ENCODE data around the gene HOXD8. TPM values are rescaled to one million over a fixed set of nuclear protein-coding genes. Genes with fewer than 3 reads are reported as not detected.
A peak's percentile ranks its signal among the peaks of the same experiment; 100 is the strongest.

HOXD8 gene
- total and polyA plus RNA-seq, 2 donors (not counting 1 experiment from before 2014, with no cell fraction given) = not detected

DNA sequence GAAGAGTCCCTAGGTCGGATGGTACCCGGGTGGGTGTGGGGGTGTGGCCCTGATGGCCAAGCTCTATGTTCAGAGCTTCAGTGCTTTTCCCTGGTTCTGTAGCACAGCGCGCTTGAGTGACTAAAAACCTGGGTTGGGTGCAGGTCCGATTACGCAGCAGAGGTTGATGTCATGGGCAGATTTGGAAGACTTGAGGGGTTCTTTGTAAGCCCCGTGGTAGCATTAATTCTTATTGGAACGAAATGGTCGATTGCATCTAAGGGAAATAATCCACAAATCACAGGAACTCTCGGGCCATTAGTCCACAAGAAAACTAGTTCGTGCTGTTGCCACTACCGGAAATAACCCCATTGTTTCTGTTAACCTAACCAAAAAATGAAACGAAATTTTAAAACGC, 9.0 kb downstream of the HOXD8 start:
- Histone ChIP-seq H3K4me1 (ENCODE audit: control insufficient read depth, extremely low read depth, insufficient read depth, low read length) (no peaks in the 10 kb centered on the region), H2AFZ (ENCODE audit: low read length) (no peak overlapping the region), H4K20me1 (ENCODE audit: control insufficient read depth, extremely low read depth, insufficient read depth, low read length) (no peaks in the 10 kb centered on the region), H3K79me2 (ENCODE audit: control insufficient read depth, insufficient read depth, low read length) (no peaks in the 10 kb centered on the region), H3K4me2 (ENCODE audit: extremely low read depth, insufficient read depth, low read length) (no peak overlapping the region), H3K4me3 (replicated peaks in 1 of 4; ENCODE audit: control extremely low read depth in 1 of 4, insufficient read depth in 1 of 4, low read depth in 3 of 4, low read length in 4 of 4) (no peak overlapping the region), H3K27me3 (ENCODE audit: control insufficient read depth, insufficient read depth, low read length) (peaks cover 64% of the 10 kb centered on the region), H3K9ac (ENCODE audit: insufficient read depth, low read length) (no peak overlapping the region), H3K9me3 (ENCODE audit: control insufficient read depth, insufficient read depth, low read depth, low read length) (no peaks in the 10 kb centered on the region), H3K27ac (ENCODE audit: insufficient read depth, low read length) (no peak overlapping the region), H3K36me3 (ENCODE audit: control insufficient read depth, insufficient read depth, low read length) (no peaks in the 10 kb centered on the region)
- DNase-seq (ENCODE audit: low read depth in 2 of 2) = no peak
- TF ChIP-seq CTCF (conservative IDR thresholded peaks at IDR 0.05 in 1 of 2, IDR thresholded peaks at IDR 0.05 in 1 of 2; ENCODE audit: low read depth in 1 of 2, low read length in 2 of 2) (no peak), EZH2 (IDR thresholded peaks at IDR 0.05; ENCODE audit: low read length, missing control alignments) (no peak)

DNA sequence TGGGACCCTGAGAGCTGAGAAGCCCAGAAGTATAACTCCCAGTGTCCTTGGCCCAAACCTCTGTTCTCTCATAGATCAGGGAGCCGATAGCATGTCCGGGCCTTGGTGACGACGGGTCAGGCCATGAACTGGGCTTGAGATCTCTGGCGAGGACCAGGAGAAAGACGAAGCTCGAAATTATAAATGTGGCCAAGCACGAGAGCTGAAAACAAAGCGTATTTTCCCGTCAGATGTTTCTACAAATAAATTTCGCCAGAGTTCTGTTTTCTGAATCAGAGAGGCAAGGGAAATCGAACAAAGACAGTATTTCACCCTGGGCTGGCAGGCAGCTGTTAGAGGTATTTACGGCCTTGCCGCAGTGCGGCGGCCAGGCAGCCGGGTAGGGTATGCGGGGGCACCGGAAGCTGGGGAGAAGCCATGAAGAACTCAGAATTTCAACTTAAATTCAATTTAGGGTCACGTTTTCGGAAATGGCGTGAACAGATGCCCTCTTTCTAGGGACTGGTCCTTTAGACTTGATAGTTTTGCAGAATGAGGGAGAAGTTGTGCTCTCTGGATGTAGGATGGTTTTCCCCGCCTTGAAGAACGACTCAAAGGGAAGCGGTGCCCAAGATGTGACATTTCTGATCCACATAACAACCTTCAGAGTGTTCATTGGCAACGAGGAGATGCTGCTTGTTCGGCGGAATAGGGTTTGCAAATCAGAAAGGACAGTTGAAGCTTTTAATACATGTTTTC, 9.6 kb downstream of the HOXD8 start:
- no peak for DNase-seq (ENCODE audit: low read depth in 2 of 2)
- Histone ChIP-seq H3K27ac (ENCODE audit: insufficient read depth, low read length) (no peak overlapping the region), H3K4me2 (ENCODE audit: extremely low read depth, insufficient read depth, low read length) (no peak overlapping the region), H3K4me1 (ENCODE audit: control insufficient read depth, extremely low read depth, insufficient read depth, low read length) (no peaks in the 10 kb centered on the region), H3K27me3 (ENCODE audit: control insufficient read depth, insufficient read depth, low read length) (peaks cover 65% of the 10 kb centered on the region), H3K79me2 (ENCODE audit: control insufficient read depth, insufficient read depth, low read length) (no peaks in the 10 kb centered on the region), H3K9ac (ENCODE audit: insufficient read depth, low read length) (no peak overlapping the region), H3K9me3 (ENCODE audit: control insufficient read depth, insufficient read depth, low read depth, low read length) (no peaks in the 10 kb centered on the region), H2AFZ (ENCODE audit: low read length) (no peak overlapping the region), H4K20me1 (ENCODE audit: control insufficient read depth, extremely low read depth, insufficient read depth, low read length) (no peaks in the 10 kb centered on the region), H3K4me3 (replicated peaks in 1 of 4; ENCODE audit: control extremely low read depth in 1 of 4, insufficient read depth in 1 of 4, low read depth in 3 of 4, low read length in 4 of 4) (no peak overlapping the region), H3K36me3 (ENCODE audit: control insufficient read depth, insufficient read depth, low read length) (no peaks in the 10 kb centered on the region)
- TF ChIP-seq CTCF (conservative IDR thresholded peaks at IDR 0.05 in 1 of 2, IDR thresholded peaks at IDR 0.05 in 1 of 2; ENCODE audit: low read depth in 1 of 2, low read length in 2 of 2) (no peak), EZH2 (IDR thresholded peaks at IDR 0.05; ENCODE audit: low read length, missing control alignments) (peak; percentile 89)

DNA sequence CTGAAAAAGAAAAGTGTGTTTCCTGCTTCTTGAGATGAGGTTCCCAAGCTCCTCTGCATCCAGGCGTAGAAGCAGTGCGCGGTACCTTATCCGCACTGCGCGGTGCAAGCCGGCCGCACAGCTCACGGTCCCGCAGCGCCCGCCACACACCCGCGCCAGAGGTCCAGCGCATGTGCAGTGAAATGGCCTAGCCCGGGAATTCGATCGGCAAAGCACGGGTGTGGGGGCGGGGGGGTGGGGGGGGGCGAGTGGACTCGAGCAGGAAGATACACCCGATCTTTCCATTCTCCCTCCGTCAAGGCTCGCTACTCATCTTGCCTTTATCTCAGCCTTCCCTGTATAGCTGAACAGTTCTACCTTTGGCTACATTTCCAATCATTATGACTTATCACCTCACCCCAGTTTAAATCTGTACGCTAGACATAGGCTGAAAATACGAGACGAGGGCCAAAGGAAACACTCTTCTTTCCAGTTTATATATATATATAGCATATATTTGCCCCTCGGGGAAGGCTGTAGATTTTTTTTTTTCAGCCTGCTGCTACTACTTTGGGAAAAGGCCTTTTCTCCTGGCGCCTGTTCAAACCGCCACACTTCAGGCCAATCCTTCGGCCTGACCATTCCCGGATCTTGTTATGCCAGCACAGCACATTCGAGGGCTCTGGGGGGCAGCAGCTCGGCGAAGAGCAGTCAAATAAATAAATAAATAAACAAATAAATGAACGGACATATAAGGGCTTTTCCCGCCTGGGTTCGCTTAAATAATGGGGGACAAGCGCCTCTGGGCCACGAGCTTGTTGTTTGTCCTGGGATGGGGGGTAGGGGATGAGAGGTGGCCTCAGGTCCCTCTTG, 10.4 kb downstream of the HOXD8 start:
- no peaks in the 10 kb centered on the region for H3K4me1 ChIP-seq (ENCODE audit: control insufficient read depth, extremely low read depth, insufficient read depth, low read length)
- DNase-seq (ENCODE audit: low read depth in 2 of 2) = no peak
- no peak overlapping the region for H3K9ac ChIP-seq (ENCODE audit: insufficient read depth, low read length)
- no peaks in the 10 kb centered on the region for H3K36me3 ChIP-seq (ENCODE audit: control insufficient read depth, insufficient read depth, low read length)
- H3K9me3 ChIP-seq (ENCODE audit: control insufficient read depth, insufficient read depth, low read depth, low read length) = no peaks in the 10 kb centered on the region
- no peak overlapping the region for H2AFZ ChIP-seq (ENCODE audit: low read length)
- no peak overlapping the region for H3K27ac ChIP-seq (ENCODE audit: insufficient read depth, low read length)
- TF ChIP-seq CTCF (conservative IDR thresholded peaks at IDR 0.05 in 1 of 2, IDR thresholded peaks at IDR 0.05 in 1 of 2; ENCODE audit: low read depth in 1 of 2, low read length in 2 of 2) (no peak), EZH2 (IDR thresholded peaks at IDR 0.05; ENCODE audit: low read length, missing control alignments) (peak; percentile 40)
- H3K4me3 ChIP-seq (replicated peaks in 1 of 4; ENCODE audit: control extremely low read depth in 1 of 4, insufficient read depth in 1 of 4, low read depth in 3 of 4, low read length in 4 of 4) = peak overlapping the region in 1 of 4 experiments; percentile 59
- peaks cover 60% of the 10 kb centered on the region for H3K27me3 ChIP-seq (ENCODE audit: control insufficient read depth, insufficient read depth, low read length)
- no peaks in the 10 kb centered on the region for H4K20me1 ChIP-seq (ENCODE audit: control insufficient read depth, extremely low read depth, insufficient read depth, low read length)
- H3K79me2 ChIP-seq (ENCODE audit: control insufficient read depth, insufficient read depth, low read length) = no peaks in the 10 kb centered on the region
- peak overlapping the region; percentile 78 for H3K4me2 ChIP-seq (ENCODE audit: extremely low read depth, insufficient read depth, low read length)
